ENCODE results near the gene PGC.
A peak's percentile ranks its signal among the peaks of the same experiment; 100 is the strongest.

The PGC gene

DNA sequence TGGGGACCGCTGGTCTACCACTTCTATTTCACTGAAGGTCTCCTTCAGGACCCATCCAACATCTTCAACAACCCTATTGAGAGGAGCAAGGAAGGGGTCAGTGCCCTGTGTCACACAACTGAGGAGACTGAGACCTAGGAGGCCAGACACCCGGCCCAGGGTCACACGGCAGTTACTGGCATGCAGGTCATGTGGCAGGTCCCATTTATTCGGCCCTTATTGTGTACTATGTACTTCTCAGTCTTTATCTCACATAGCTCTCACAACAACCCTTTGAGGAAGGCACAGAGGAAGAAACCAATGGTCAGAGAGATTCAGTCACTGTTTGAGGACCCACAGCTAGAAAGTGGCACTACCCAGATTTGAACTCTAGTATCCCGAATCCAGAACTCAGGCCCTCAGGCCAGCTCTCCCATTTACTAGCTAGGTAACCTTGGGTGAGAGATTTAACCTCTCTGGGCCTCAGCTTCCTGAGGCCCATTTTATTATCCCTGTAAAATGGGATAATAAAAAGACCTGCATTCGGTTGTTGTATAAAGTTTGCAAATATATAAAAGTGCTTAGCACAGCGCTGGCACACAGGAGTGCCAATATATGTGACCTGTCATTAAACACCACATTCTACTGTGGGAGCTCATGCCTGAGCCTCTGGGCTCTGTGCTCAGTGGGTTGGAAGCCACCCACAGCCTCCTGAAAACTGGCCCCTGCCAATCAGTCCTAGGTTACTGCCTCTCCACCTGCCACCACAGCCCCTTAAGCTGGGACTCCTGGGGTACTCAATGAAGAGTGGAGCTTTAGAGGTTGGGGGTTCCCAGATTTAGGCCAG, 27.5 kb downstream of the PGC start:
- Histone ChIP-seq H3K4me3 (ENCODE audit: low read length) (no peak overlapping the region), H3K9me3 (ENCODE audit: control insufficient read depth, insufficient read depth, low read length) (no peaks in the 10 kb centered on the region), H3K27me3 (ENCODE audit: control insufficient read depth, low read length) (no peaks in the 10 kb centered on the region), H3K4me1 (ENCODE audit: control insufficient read depth, low read length) (peaks cover 98% of the 10 kb centered on the region), H4K20me1 (ENCODE audit: control insufficient read depth, insufficient read depth, low read depth, low read length) (peaks cover 18% of the 10 kb centered on the region), H3K4me2 (ENCODE audit: low read length) (peak overlapping the region; percentile 6; the same call in 1 of the 2 replicates), H3K9me2 (replicated peaks; ENCODE audit: control insufficient read depth, low read length) (no peaks in the 10 kb centered on the region), H3K36me3 (ENCODE audit: control insufficient read depth, low read length) (peaks cover 27% of the 10 kb centered on the region), H3K27ac (ENCODE audit: low read depth, low read length) (no peak overlapping the region), H3K79me2 (ENCODE audit: control insufficient read depth, low read length) (peaks cover 98% of the 10 kb centered on the region), H3F3A (ENCODE audit: control insufficient read depth, insufficient read depth) (peaks cover 7% of the 10 kb centered on the region)
- TF ChIP-seq, protein P1, sequence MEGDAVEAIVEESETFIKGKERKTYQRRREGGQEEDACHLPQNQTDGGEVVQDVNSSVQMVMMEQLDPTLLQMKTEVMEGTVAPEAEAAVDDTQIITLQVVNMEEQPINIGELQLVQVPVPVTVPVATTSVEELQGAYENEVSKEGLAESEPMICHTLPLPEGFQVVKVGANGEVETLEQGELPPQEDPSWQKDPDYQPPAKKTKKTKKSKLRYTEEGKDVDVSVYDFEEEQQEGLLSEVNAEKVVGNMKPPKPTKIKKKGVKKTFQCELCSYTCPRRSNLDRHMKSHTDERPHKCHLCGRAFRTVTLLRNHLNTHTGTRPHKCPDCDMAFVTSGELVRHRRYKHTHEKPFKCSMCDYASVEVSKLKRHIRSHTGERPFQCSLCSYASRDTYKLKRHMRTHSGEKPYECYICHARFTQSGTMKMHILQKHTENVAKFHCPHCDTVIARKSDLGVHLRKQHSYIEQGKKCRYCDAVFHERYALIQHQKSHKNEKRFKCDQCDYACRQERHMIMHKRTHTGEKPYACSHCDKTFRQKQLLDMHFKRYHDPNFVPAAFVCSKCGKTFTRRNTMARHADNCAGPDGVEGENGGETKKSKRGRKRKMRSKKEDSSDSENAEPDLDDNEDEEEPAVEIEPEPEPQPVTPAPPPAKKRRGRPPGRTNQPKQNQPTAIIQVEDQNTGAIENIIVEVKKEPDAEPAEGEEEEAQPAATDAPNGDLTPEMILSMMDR (IDR thresholded peaks at IDR 0.05; ENCODE audit: low read depth, low read length, poor library complexity, severe bottlenecking), result no peak
- TF ChIP-seq EZH2phosphoT487 (IDR thresholded peaks at IDR 0.05; ENCODE audit: borderline replicate concordance, low read length), result no peak

DNA sequence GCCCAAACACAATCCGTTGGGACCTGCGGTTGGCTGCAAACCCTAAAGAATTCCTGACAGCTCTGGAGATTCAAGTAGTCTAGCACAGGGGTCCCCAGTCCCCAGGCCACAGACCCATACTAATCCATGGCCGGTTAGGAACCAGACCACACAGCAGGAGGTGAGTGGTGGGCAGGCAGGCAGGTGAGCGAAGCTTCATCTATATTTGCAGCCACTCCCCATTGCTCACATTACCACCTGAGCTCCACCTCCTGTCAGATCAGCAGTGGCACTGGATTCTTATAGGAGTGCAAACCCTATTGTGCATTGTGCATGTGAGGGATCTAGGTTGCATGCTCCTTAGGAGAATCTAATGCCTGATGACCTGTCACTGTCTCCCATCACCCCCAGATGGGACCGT, 28.4 kb downstream of the PGC start:
- Histone ChIP-seq H3K9me3 (ENCODE audit: control insufficient read depth, insufficient read depth, low read length) (no peaks in the 10 kb centered on the region), H3K4me1 (ENCODE audit: control insufficient read depth, low read length) (peaks cover 98% of the 10 kb centered on the region), H3K27me3 (ENCODE audit: control insufficient read depth, low read length) (no peaks in the 10 kb centered on the region), H4K20me1 (ENCODE audit: control insufficient read depth, insufficient read depth, low read depth, low read length) (peaks cover 18% of the 10 kb centered on the region), H3K27ac (ENCODE audit: low read depth, low read length) (no peak overlapping the region), H3K9me2 (replicated peaks; ENCODE audit: control insufficient read depth, low read length) (no peaks in the 10 kb centered on the region), H3K4me3 (ENCODE audit: low read length) (no peak overlapping the region), H3K79me2 (ENCODE audit: control insufficient read depth, low read length) (peaks cover 98% of the 10 kb centered on the region), H3F3A (ENCODE audit: control insufficient read depth, insufficient read depth) (peaks cover 5% of the 10 kb centered on the region), H3K4me2 (ENCODE audit: low read length) (peak overlapping the region; percentile 28; the same call in 1 of the 2 replicates), H3K36me3 (ENCODE audit: control insufficient read depth, low read length) (peaks cover 22% of the 10 kb centered on the region)
- TF ChIP-seq EZH2phosphoT487 (IDR thresholded peaks at IDR 0.05; ENCODE audit: borderline replicate concordance, low read length), result no peak
- TF ChIP-seq, protein P1 (IDR thresholded peaks at IDR 0.05; ENCODE audit: low read depth, low read length, poor library complexity, severe bottlenecking), result no peak

DNA sequence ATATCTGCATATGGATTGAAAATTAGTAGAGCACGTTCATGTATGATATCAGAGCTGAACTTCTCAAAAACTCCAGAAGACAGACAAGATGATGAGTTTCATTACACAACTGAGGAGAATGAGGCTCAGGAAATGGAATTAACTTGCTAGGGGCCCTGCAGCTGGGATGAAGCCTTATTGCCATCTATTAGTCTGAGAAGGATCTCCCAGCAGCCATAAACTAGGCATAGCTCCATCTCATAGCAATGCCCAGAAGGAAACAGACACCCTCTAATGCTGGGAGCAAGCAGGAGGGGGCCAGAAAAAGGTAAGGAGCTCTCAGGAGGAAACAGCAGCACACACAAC, 29.8 kb downstream of the PGC start:
- Histone ChIP-seq H3K4me3 (ENCODE audit: low read length) (peak overlapping the region; percentile 45), H3K4me1 (ENCODE audit: control insufficient read depth, low read length) (peaks cover 92% of the 10 kb centered on the region), H3K79me2 (ENCODE audit: control insufficient read depth, low read length) (peaks cover 98% of the 10 kb centered on the region), H3K9me2 (replicated peaks; ENCODE audit: control insufficient read depth, low read length) (no peaks in the 10 kb centered on the region), H3K27ac (ENCODE audit: low read depth, low read length) (peak overlapping the region; percentile 44), H3F3A (ENCODE audit: control insufficient read depth, insufficient read depth) (no peaks in the 10 kb centered on the region; the same call in 1 of the 2 replicates), H3K27me3 (ENCODE audit: control insufficient read depth, low read length) (no peaks in the 10 kb centered on the region), H3K9me3 (ENCODE audit: control insufficient read depth, insufficient read depth, low read length) (no peaks in the 10 kb centered on the region), H4K20me1 (ENCODE audit: control insufficient read depth, insufficient read depth, low read depth, low read length) (peaks cover 9% of the 10 kb centered on the region; the same call in 1 of the 2 replicates), H3K36me3 (ENCODE audit: control insufficient read depth, low read length) (peaks cover 11% of the 10 kb centered on the region), H3K4me2 (ENCODE audit: low read length) (peak overlapping the region; percentile 60)
- TF ChIP-seq, protein P1 (IDR thresholded peaks at IDR 0.05; ENCODE audit: low read depth, low read length, poor library complexity, severe bottlenecking), result no peak
- no peak for TF ChIP-seq EZH2phosphoT487 (IDR thresholded peaks at IDR 0.05; ENCODE audit: borderline replicate concordance, low read length)
